ENCODE data around the gene PROZ. TPM values are rescaled to one million over a fixed set of nuclear protein-coding genes. Genes with fewer than 3 reads are reported as not detected.

PROZ gene
- polyA plus RNA-seq, 4 donors: 0.86 to 3.9 (median 2.4) TPM

Other genes with a start within 250 kb of the PROZ start
- gene MCF2L, start 189.4 kb upstream of the PROZ start, polyA plus RNA-seq (ENCODE audit: insufficient read length in 4 of 4): 10 to 100 TPM; 23.3 to 45.1 (median 38.1) TPM
- gene F7, start 52.9 kb upstream of the PROZ start, polyA plus RNA-seq (ENCODE audit: insufficient read length in 4 of 4): 1 to 10 TPM; 1.8 to 4.3 (median 4.1) TPM
- 10 to 100 TPM; 21.8 to 23.4 (median 22.4) TPM for gene F10, start 35.8 kb upstream of the PROZ start, polyA plus RNA-seq (ENCODE audit: insufficient read length in 4 of 4)
- gene PCID2, start 50.0 kb downstream of the PROZ start, polyA plus RNA-seq (ENCODE audit: insufficient read length in 4 of 4): 10 to 100 TPM; 47.9 to 72.3 (median 64.1) TPM
- gene CUL4A, start 51.0 kb downstream of the PROZ start, polyA plus RNA-seq (ENCODE audit: insufficient read length in 4 of 4): 10 to 100 TPM; 68.9 to 91.5 (median 83.5) TPM
- 100 to 1,000 TPM; 174 to 193 (median 182) TPM for gene LAMP1, start 138.6 kb downstream of the PROZ start, polyA plus RNA-seq (ENCODE audit: insufficient read length in 4 of 4)
- 10 to 100 TPM; 11.4 to 23.7 (median 17.5) TPM for gene GRTP1, start 205.5 kb downstream of the PROZ start, polyA plus RNA-seq (ENCODE audit: insufficient read length in 4 of 4)